ENCODE results near the gene LYG2.
"Not testable (repeated sequence)": the region's sequence is repeated elsewhere in the genome, so short reads cannot be mapped to it uniquely, and the experiment has no call there.

LYG2 gene

GRCh38 chr2:99200076-99200800 is 55.2 kb downstream of the LYG2 start:
- no peak for DNase-seq

- DNase-seq: no peak
Measured at GRCh38 chr2:99198103-99198841, 57.2 kb downstream of the LYG2 start.

DNA sequence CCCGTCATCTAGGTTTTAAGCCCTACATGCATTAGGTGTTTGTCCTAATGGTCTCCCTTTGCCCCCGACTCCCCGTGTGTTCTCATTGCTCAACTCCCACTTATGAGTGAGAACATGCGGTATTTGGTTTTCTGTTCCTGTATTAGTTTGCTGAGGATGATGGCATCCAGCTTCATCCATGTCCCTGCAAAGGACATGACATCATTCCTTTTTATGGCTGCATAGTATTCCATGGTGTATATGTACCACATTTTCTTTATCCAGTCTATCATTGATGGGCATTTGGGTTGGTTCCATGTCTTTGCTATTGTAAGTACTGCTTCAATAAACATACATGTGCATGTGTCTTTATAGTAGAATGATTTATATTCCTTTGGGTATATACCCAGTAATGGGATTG is 63.1 kb downstream of the LYG2 start:
- DNase-seq: not testable (repeated sequence)
